K562 (cell line): ENCODE data around the gene KIAA1614. TPM values are rescaled to one million over a fixed set of nuclear protein-coding genes. Genes with fewer than 3 reads are reported as not detected.

Experiments
- ATAC-seq: fragments of 200-7000 bp; cut with Tn5 transposase; 3 replicates; pipeline ENCODE4 v1.9.1; 2020; ENCODE audit warnings: moderate library complexity
- BruUV-seq: library from RNA; stranded (reverse); fragments of 400-500 nt; replicated peaks from 2 replicates; lab custom pipeline; 2021; lab: Mats Ljungman, UMichigan
- CTCF ChIA-PET: fragments of 300-600 bp; formaldehyde crosslinking; extraction: SDS; loops from one replicate; lab custom pipeline; 2021; ENCODE audit warnings: low intra/inter-chr PET ratio; lab: Yijun Ruan, JAX
- POLR2A ChIA-PET: fragments of 300-600, 350-650 bp; sonication (Branson Sonifier 250); formaldehyde crosslinking; extraction: SDS; loops from one replicate; lab custom pipeline; 2021; ENCODE audit warnings: antibody characterized with exemption, inconsistent platforms; lab: Yijun Ruan, JAX
- DNase-seq, 4 experiments: peaks; one replicate each; pipeline versions ENCODE4 v3.0.0 to v3.0.0-alpha.2; 2011 to 2018; ENCODE audit warnings: low spot score in 3 of 4, mixed read lengths in 3 of 4; ENCODE audit errors: extremely low read depth in 1 of 4
- FAIRE-seq: peaks from 2 replicates; lab custom pipeline; 2011; peaks lifted over from hg19 to GRCh38; lab: Jason Lieb, UNC
- H2AFZ ChIP-seq: 2 replicates; pipeline ENCODE4 v1.6.0; 2011; ENCODE audit warnings: low read depth, low read length, control low read depth, inconsistent platforms
- H3K27ac ChIP-seq: fragments of 200-600 bp; 3 replicates; pipeline ENCODE4 v1.8.0; 2011; ENCODE audit warnings: low read depth, mild to moderate bottlenecking, control low read depth, inconsistent platforms, low read length, moderate library complexity, mixed read lengths; ENCODE audit errors: extremely low read depth
- H3K27me3 ChIP-seq, 2 experiments: fragments of 300-600 bp in 1 of 2; 2 replicates in 1 of 2; 3 replicates in 1 of 2; pipeline versions ENCODE4 v1.6.0 to v1.8.0; 2011; ENCODE audit warnings: inconsistent platforms in 2 of 2, low read length in 2 of 2, mild to moderate bottlenecking in 1 of 2, mixed read lengths in 1 of 2, moderate library complexity in 1 of 2; ENCODE audit not compliant: control insufficient read depth in 2 of 2, insufficient read depth in 2 of 2
- H3K36me3 ChIP-seq: fragments of 300-600 bp; 3 replicates; pipeline ENCODE4 v1.8.0; 2011; ENCODE audit warnings: mild to moderate bottlenecking, low read length, inconsistent platforms; ENCODE audit not compliant: control insufficient read depth, insufficient read depth
- H3K4me1 ChIP-seq, 2 experiments: fragments of 200-600 bp in 1 of 2; replicated peaks in 1 of 2; 2 replicates in 1 of 2; 3 replicates in 1 of 2; pipeline versions ENCODE4 v1.5.1 to v1.8.0; 2011; ENCODE audit warnings: inconsistent platforms in 2 of 2, low read length in 2 of 2, mild to moderate bottlenecking in 1 of 2, mixed read lengths in 1 of 2, moderate library complexity in 1 of 2; ENCODE audit not compliant: control insufficient read depth in 2 of 2, insufficient read depth in 2 of 2
- H3K4me2 ChIP-seq: 2 replicates; pipeline ENCODE4 v1.6.1; 2011; ENCODE audit warnings: low read length, control low read depth, inconsistent platforms, mixed read lengths; ENCODE audit not compliant: insufficient read depth
- H3K4me3 ChIP-seq: fragments of 200-600 bp; sonication (generic), shearing (Covaris generic); 2 replicates; pipeline ENCODE4 v1.5.1; 2016; ENCODE audit warnings: control low read depth, inconsistent platforms
- H3K79me2 ChIP-seq: fragments of 200-600 bp; 3 replicates; pipeline ENCODE4 v1.8.0; 2011; ENCODE audit warnings: low read length, inconsistent platforms; ENCODE audit not compliant: control insufficient read depth, insufficient read depth
- H3K9ac ChIP-seq, 2 experiments: 2 replicates each; pipeline versions ENCODE4 v1.6.0 to v1.6.1; 2011; ENCODE audit warnings: low read depth in 2 of 2, low read length in 2 of 2, control low read depth in 1 of 2, inconsistent platforms in 1 of 2, mild to moderate bottlenecking in 1 of 2, mixed read lengths in 1 of 2; ENCODE audit not compliant: insufficient read depth in 1 of 2
- H3K9me1 ChIP-seq: one replicate; pipeline ENCODE4 v1.6.0; 2011; ENCODE audit warnings: inconsistent platforms, mild to moderate bottlenecking, low read length, moderate library complexity; ENCODE audit not compliant: control insufficient read depth, insufficient read depth
- H3K9me3 ChIP-seq: replicated peaks from 2 replicates; pipeline ENCODE4 v1.5.1; 2011; ENCODE audit warnings: low read depth, low read length, inconsistent platforms; ENCODE audit not compliant: control insufficient read depth, insufficient read depth
- H4K20me1 ChIP-seq: replicated peaks from 2 replicates; pipeline ENCODE4 v1.6.1; 2011; ENCODE audit warnings: low read length, inconsistent platforms, mixed read lengths; ENCODE audit not compliant: control insufficient read depth, insufficient read depth
- CHD4 ChIP-seq: fragments of 200-600 bp; sonication (generic); IDR thresholded peaks from 3 replicates; pipeline ENCODE4 v1.6.1; 2012; ENCODE audit warnings: low read depth, mild to moderate bottlenecking, mixed read lengths, low read length, inconsistent platforms; ENCODE audit not compliant: insufficient read depth, insufficient replicate concordance, poor library complexity, severe bottlenecking
- CREBBP ChIP-seq: IDR thresholded peaks from one replicate; pipeline ENCODE4 v1.6.1; 2012; ENCODE audit warnings: low read depth, mild to moderate bottlenecking, control low read depth, inconsistent platforms, low read length
- ETV5 ChIP-seq: sonication (generic); formaldehyde crosslinking; IDR thresholded peaks from 2 replicates; pipeline ENCODE4 v1.4.0; 2020; ENCODE audit warnings: low read depth, mild to moderate bottlenecking, missing genetic modification reagents
- HNRNPLL ChIP-seq: fragments of 200-400 bp; formaldehyde crosslinking; IDR thresholded peaks from 2 replicates; pipeline ENCODE4 v1.6.1; 2017; ENCODE audit warnings: low read length, low read depth, mild to moderate bottlenecking; ENCODE audit not compliant: poor library complexity, severe bottlenecking
- KAT2B ChIP-seq: IDR thresholded peaks from one replicate; pipeline ENCODE4 v1.6.1; 2012; ENCODE audit warnings: low read depth, mild to moderate bottlenecking, control low read depth, inconsistent platforms, low read length, moderate library complexity
- KAT7 ChIP-seq: sonication (generic); formaldehyde crosslinking; IDR thresholded peaks from 2 replicates; pipeline ENCODE4 v1.8.0; 2022; ENCODE audit warnings: missing genetic modification reagents, mild to moderate bottlenecking, borderline replicate concordance
- KLF6 ChIP-seq: fragments of 250-450 bp; sonication (Bioruptor Pico); IDR thresholded peaks from 2 replicates; pipeline ENCODE4 v1.4.0; 2020; ENCODE audit warnings: mild to moderate bottlenecking, moderate library complexity, borderline replicate concordance
- PHF21A ChIP-seq: fragments of 450-650 bp; IDR thresholded peaks from 2 replicates; pipeline ENCODE4 v1.6.1; 2017; ENCODE audit warnings: low read depth, borderline replicate concordance
- PYGO2 ChIP-seq: fragments of 450-650 bp; IDR thresholded peaks from 2 replicates; pipeline ENCODE4 v1.6.1; 2016; ENCODE audit warnings: mild to moderate bottlenecking, missing genetic modification characterization, moderate library complexity, missing compliant biosample characterization
- RFX1 ChIP-seq: fragments of 450-650 bp; IDR thresholded peaks from 2 replicates; pipeline ENCODE4 v1.6.1; 2016; ENCODE audit warnings: mild to moderate bottlenecking, moderate library complexity
- SLC30A9 ChIP-seq: fragments of 250-450 bp; sonication (Bioruptor Pico); IDR thresholded peaks from 2 replicates; pipeline ENCODE4 v1.8.0; 2022; ENCODE audit warnings: mild to moderate bottlenecking, moderate library complexity
- SRF ChIP-seq, 2 experiments: fragments of 250-450, 450-650 bp in 1 of 2; sonication (Bioruptor Pico) in 1 of 2; sonication (generic) in 1 of 2; formaldehyde crosslinking; IDR thresholded peaks; 2 replicates each; pipeline versions ENCODE4 v1.5.0 to v1.5.1; 2020 to 2022; ENCODE audit warnings: mild to moderate bottlenecking in 1 of 2, missing genetic modification reagents in 1 of 2
- SRSF9 ChIP-seq: fragments of 200-400 bp; formaldehyde crosslinking; IDR thresholded peaks from 2 replicates; pipeline ENCODE4 v1.6.1; 2017; ENCODE audit warnings: low read depth, low read length, borderline replicate concordance
- ZNF507 ChIP-seq: conservative IDR thresholded peaks from 2 replicates; pipeline ENCODE4 v1.6.1; 2017; ENCODE audit warnings: missing genetic modification characterization, missing compliant biosample characterization
- ZNF561 ChIP-seq: fragments of 450-650 bp; formaldehyde crosslinking; conservative IDR thresholded peaks from 2 replicates; pipeline ENCODE4 v1.4.0; 2020; ENCODE audit warnings: mild to moderate bottlenecking, moderate library complexity
- WGBS: fragments of 100-300 bp; shearing (Covaris generic); methylation state at CpG from one replicate; pipeline ENCODE4 v1.1.6; 2016; ENCODE audit warnings: low coverage, mixed read lengths; ENCODE audit not compliant: insufficient coverage; ENCODE audit errors: missing lambda C conversion rate; 5-methylcytosine and 5-hydroxymethylcytosine counted together
- in situ Hi-C: fragments of 300-500 bp; cut with MboI; formaldehyde crosslinking; loops from 4 replicates; pipeline ENCODE4 v1.15.0; 2018; ENCODE audit warnings: inconsistent platforms, mixed read lengths
- intact Hi-C: fragments of 100-400 bp; cut with micrococcal nuclease; formaldehyde crosslinking; loops from 2 replicates; pipeline ENCODE4 v1.14.2; 2022
- polyA plus RNA-seq, 8 experiments: library from polyadenylated mRNA; depleted of rRNA in 4 of 8; stranded (reverse) in 5 of 8; unstranded in 3 of 8; fragments of >200 nt; fragmentation: Nextera tagmentation in 2 of 8; fragmentation: Illumina TruSeq in 1 of 8; extraction: Ambion mirVana in 2 of 8; extraction: Trizol in 1 of 8; gene quantifications; 2 replicates each; pipeline versions ENCODE4 v1.2.1 to v1.2.3, GENCODE V29; 2011 to 2014; ENCODE audit warnings: inconsistent platforms in 1 of 8, missing spikeins in 1 of 8
- total RNA-seq, 7 experiments: library from RNA; depleted of rRNA in 6 of 7; stranded (reverse); fragments of >200 nt in 6 of 7; fragmentation: Illumina TruSeq in 2 of 7; extraction: Trizol in 2 of 7; gene quantifications; 2 replicates each; pipeline versions ENCODE4 v1.2.1 to v1.2.3, GENCODE V29; 2011 to 2021; ENCODE audit warnings: low replicate concordance in 1 of 7
- TF ChIP-seq, protein P1 (sequence below): sonication (generic); formaldehyde crosslinking; IDR thresholded peaks from 2 replicates; pipeline ENCODE4 v1.8.0; 2023; ENCODE audit warnings: mild to moderate bottlenecking, missing genetic modification reagents
- TF ChIP-seq, protein P2 (sequence below): fragments of 450-650 bp; IDR thresholded peaks from 2 replicates; pipeline ENCODE4 v1.6.1; 2017; ENCODE audit warnings: antibody characterized with exemption

The KIAA1614 gene
- total and polyA plus RNA-seq, 9 of the 15 experiments (the other 6 are each of a cell fraction or from before 2014, with no cell fraction given): 0.01 to 1.1 (median 0.15) TPM; not detected in 1

DNA sequence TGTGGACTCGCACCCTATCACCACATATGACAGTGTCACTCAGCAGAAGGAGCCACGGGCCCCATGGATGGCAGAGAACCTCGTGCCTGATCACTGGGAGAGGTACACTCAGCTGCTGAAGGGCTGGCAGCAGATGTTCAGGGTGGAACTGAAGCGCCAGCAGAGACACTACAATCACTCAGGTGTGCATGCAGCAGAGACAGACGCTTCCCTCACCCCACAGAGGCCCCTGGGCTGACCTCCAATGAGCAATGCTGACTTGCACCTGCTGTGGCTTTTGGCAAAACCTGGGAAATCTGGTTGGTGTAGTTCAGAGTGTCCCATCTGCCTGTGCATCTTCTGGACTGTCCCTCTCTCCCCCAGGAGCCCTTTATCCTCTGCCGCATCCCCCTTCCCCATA is 51.9 kb downstream of the KIAA1614 start:
- H3K79me2 ChIP-seq: no peaks in the 10 kb centered on the region
- no peak overlapping the region for H3K4me2 ChIP-seq
- DNase-seq (no peak), FAIRE-seq (no peak), ATAC-seq (no peak)
- no peak overlapping the region for H3K27ac ChIP-seq
- H2AFZ ChIP-seq: no peak overlapping the region
- H3K36me3 ChIP-seq: peaks cover 16% of the 10 kb centered on the region; the same call in 2 of the 3 replicates
- H3K9ac ChIP-seq: no peak overlapping the region
- no peaks in the 10 kb centered on the region for H3K9me1 ChIP-seq
- in situ Hi-C loops: no loop called here
- no peaks in the 10 kb centered on the region for H3K4me1 ChIP-seq
- no peak overlapping the region for H3K4me3 ChIP-seq
- TF ChIP-seq ETV5 (CRISPR knock-in tag) (no peak), PYGO2 (tag) (no peak), SRF (CRISPR knock-in tag; IDR thresholded peaks at IDR 0.05) (no peak), ZNF561 (CRISPR knock-in tag) (no peak), PHF21A (no peak), SLC30A9 (CRISPR knock-in tag) (no peak), KLF6 (CRISPR knock-in tag) (no peak), CHD4 (no peak), ZNF507 (tag) (no peak), KAT7 (CRISPR knock-in tag) (no peak), RFX1 (no peak), SRSF9 (no peak), CREBBP (no peak), KAT2B (no peak), HNRNPLL (no peak)
- TF ChIP-seq, protein P1, sequence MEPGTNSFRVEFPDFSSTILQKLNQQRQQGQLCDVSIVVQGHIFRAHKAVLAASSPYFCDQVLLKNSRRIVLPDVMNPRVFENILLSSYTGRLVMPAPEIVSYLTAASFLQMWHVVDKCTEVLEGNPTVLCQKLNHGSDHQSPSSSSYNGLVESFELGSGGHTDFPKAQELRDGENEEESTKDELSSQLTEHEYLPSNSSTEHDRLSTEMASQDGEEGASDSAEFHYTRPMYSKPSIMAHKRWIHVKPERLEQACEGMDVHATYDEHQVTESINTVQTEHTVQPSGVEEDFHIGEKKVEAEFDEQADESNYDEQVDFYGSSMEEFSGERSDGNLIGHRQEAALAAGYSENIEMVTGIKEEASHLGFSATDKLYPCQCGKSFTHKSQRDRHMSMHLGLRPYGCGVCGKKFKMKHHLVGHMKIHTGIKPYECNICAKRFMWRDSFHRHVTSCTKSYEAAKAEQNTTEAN (CRISPR knock-in tag): no peak
- TF ChIP-seq, protein P2, sequence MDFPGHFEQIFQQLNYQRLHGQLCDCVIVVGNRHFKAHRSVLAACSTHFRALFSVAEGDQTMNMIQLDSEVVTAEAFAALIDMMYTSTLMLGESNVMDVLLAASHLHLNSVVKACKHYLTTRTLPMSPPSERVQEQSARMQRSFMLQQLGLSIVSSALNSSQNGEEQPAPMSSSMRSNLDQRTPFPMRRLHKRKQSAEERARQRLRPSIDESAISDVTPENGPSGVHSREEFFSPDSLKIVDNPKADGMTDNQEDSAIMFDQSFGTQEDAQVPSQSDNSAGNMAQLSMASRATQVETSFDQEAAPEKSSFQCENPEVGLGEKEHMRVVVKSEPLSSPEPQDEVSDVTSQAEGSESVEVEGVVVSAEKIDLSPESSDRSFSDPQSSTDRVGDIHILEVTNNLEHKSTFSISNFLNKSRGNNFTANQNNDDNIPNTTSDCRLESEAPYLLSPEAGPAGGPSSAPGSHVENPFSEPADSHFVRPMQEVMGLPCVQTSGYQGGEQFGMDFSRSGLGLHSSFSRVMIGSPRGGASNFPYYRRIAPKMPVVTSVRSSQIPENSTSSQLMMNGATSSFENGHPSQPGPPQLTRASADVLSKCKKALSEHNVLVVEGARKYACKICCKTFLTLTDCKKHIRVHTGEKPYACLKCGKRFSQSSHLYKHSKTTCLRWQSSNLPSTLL: no peak
- peaks cover 6% of the 10 kb centered on the region; the same call in 1 of the 2 replicates for H4K20me1 ChIP-seq
- CTCF ChIA-PET: no interaction called here
- WGBS: 80% methylated on average over 6 of the region's 6 CpGs
- intact Hi-C loops: no loop called here
- BruUV-seq: no TSS peak
- no peaks in the 10 kb centered on the region for H3K9me3 ChIP-seq
- POLR2A ChIA-PET: no interaction called here
- no peaks in the 10 kb centered on the region for H3K27me3 ChIP-seq
